HCT116 (cell line): Measurements from ENCODE around the gene WLS. TPM values are rescaled to one million over a fixed set of nuclear protein-coding genes. Genes with fewer than 3 reads are reported as not detected.

ENCODE experiments used
- ATAC-seq: fragments of 200-7000 bp; cut with Tn5 transposase; 2 replicates; pipeline ENCODE4 v1.9.1; 2020; ENCODE audit warnings: mild to moderate bottlenecking, moderate library complexity
- BruUV-seq: library from RNA; stranded (reverse); fragments of 400-500 nt; replicated peaks from 2 replicates; lab custom pipeline; 2021; lab: Mats Ljungman, UMichigan
- CTCF ChIA-PET: fragments of 300-600 bp; sonication (Branson Sonifier 250); formaldehyde crosslinking; loops from one replicate; lab custom pipeline; 2021; ENCODE audit warnings: antibody characterized with exemption; lab: Charles Lee
- POLR2A ChIA-PET: fragments of 300-600, 350-600 bp; sonication (Branson Sonifier 250); formaldehyde crosslinking; loops from one replicate; lab custom pipeline; 2021; ENCODE audit warnings: antibody characterized with exemption; lab: Charles Lee
- RAD21 ChIA-PET, 2 experiments: fragments of 300-600 bp; sonication (Branson Sonifier 250); formaldehyde crosslinking; loops; one replicate each; lab custom pipeline; 2023; ENCODE audit warnings: low total read pairs in 2 of 2; ENCODE audit not compliant: uncharacterized antibody in 2 of 2, unreplicated experiment in 2 of 2, low non-redundant PET in 1 of 2; lab: Charles Lee
- DNase-seq: peaks from one replicate; pipeline ENCODE4 v3.0.0-alpha.2; 2010; ENCODE audit warnings: low read depth, low spot score
- H2AFZ ChIP-seq: fragments of 200-600 bp; shearing (Covaris generic), sonication (generic); 2 replicates; pipeline ENCODE4 v1.6.1; 2017; ENCODE audit warnings: low read depth, mixed run types, mixed read lengths, antibody characterized with exemption, low read length; ENCODE audit not compliant: poor library complexity, severe bottlenecking
- H3K27ac ChIP-seq: 2 replicates; pipeline ENCODE4 v1.5.1; 2012; ENCODE audit warnings: low read depth, low read length
- H3K27me3 ChIP-seq: fragments of 200-600 bp; sonication (generic); 2 replicates; pipeline ENCODE4 v1.6.1; 2016; ENCODE audit warnings: mixed run types, low read length, mixed read lengths; ENCODE audit not compliant: insufficient read depth
- H3K36me3 ChIP-seq, 2 experiments: fragments of 200-500 bp in 1 of 2; fragments of 200-600 bp in 1 of 2; sonication (Bioruptor generic) in 1 of 2; sonication (generic) in 1 of 2; 2 replicates each; pipeline versions ENCODE4 v1.5.1 to v1.6.1; 2014 to 2016; ENCODE audit warnings: low read length in 2 of 2, inconsistent platforms in 1 of 2, mixed read lengths in 1 of 2, mixed run types in 1 of 2; ENCODE audit not compliant: insufficient read depth in 2 of 2, control insufficient read depth in 1 of 2
- H3K4me1 ChIP-seq, 2 experiments: fragments of 200-600 bp in 1 of 2; sonication (generic) in 1 of 2; 2 replicates each; pipeline versions ENCODE4 v1.5.1 to v1.6.1; 2012 to 2017; ENCODE audit warnings: low read length in 2 of 2, inconsistent platforms in 1 of 2, mild to moderate bottlenecking in 1 of 2, mixed read lengths in 1 of 2, mixed run types in 1 of 2, moderate library complexity in 1 of 2; ENCODE audit not compliant: insufficient read depth in 2 of 2, control insufficient read depth in 1 of 2
- H3K4me2 ChIP-seq: fragments of 200-600 bp; sonication (generic); 2 replicates; pipeline ENCODE4 v1.6.1; 2017; ENCODE audit warnings: mixed run types, low read length, mixed read lengths
- H3K4me3 ChIP-seq, 2 experiments: fragments of 200-600 bp in 1 of 2; sonication (generic) in 1 of 2; replicated peaks in 1 of 2; 2 replicates each; pipeline ENCODE4 v1.5.1; 2011 to 2016; ENCODE audit warnings: low read length in 2 of 2, control low read depth in 1 of 2, low read depth in 1 of 2, mild to moderate bottlenecking in 1 of 2, mixed read lengths in 1 of 2, mixed run types in 1 of 2
- H3K79me2 ChIP-seq: fragments of 200-600 bp; sonication (generic); 2 replicates; pipeline ENCODE4 v1.6.1; 2017; ENCODE audit warnings: mild to moderate bottlenecking, mixed run types, low read length, moderate library complexity, mixed read lengths; ENCODE audit not compliant: insufficient read depth
- H3K9ac ChIP-seq: fragments of 200-600 bp; sonication (generic); 2 replicates; pipeline ENCODE4 v1.6.1; 2016; ENCODE audit warnings: low read length, mixed read lengths
- H3K9me2 ChIP-seq: fragments of 200-600 bp; sonication (generic), shearing (Covaris generic); 2 replicates; pipeline ENCODE4 v1.6.1; 2017; ENCODE audit warnings: mixed run types, mild to moderate bottlenecking, moderate library complexity; ENCODE audit not compliant: insufficient read depth
- H3K9me3 ChIP-seq, 2 experiments: fragments of 200-500 bp in 1 of 2; fragments of 200-600 bp in 1 of 2; sonication (Bioruptor generic) in 1 of 2; sonication (generic) in 1 of 2; 2 replicates each; pipeline ENCODE4 v1.6.1; 2014 to 2017; ENCODE audit warnings: low read length in 2 of 2, mixed read lengths in 2 of 2, inconsistent platforms in 1 of 2, low read depth in 1 of 2, mild to moderate bottlenecking in 1 of 2, mixed run types in 1 of 2, moderate library complexity in 1 of 2; ENCODE audit not compliant: control insufficient read depth in 1 of 2, insufficient read depth in 1 of 2
- H4K20me1 ChIP-seq: fragments of 200-600 bp; sonication (generic), shearing (Covaris generic); 2 replicates; pipeline ENCODE4 v1.6.1; 2017; ENCODE audit warnings: mixed run types, mild to moderate bottlenecking, moderate library complexity; ENCODE audit not compliant: insufficient read depth
- CBX3 ChIP-seq: IDR thresholded peaks from 2 replicates; pipeline ENCODE4 v1.6.1; 2012; ENCODE audit warnings: low read depth
- CEBPB ChIP-seq: IDR thresholded peaks from 2 replicates; pipeline ENCODE4 v1.6.1; 2012; ENCODE audit warnings: low read depth
- CTCF ChIP-seq, 3 experiments: fragments of 200-600 bp in 1 of 3; sonication (generic) in 1 of 3; IDR thresholded peaks in 2 of 3; conservative IDR thresholded peaks in 1 of 3; 2 replicates each; pipeline ENCODE4 v1.5.1; 2012 to 2017; ENCODE audit warnings: low read depth in 2 of 3, low read length in 2 of 3, antibody characterized with exemption in 1 of 3, borderline replicate concordance in 1 of 3, control low read depth in 1 of 3, mild to moderate bottlenecking in 1 of 3, mixed read lengths in 1 of 3, mixed run types in 1 of 3, moderate library complexity in 1 of 3; ENCODE audit not compliant: insufficient read depth in 1 of 3
- EGR1 ChIP-seq: IDR thresholded peaks from 2 replicates; pipeline ENCODE4 v1.6.1; 2012; ENCODE audit warnings: low read depth
- EZH2 ChIP-seq: fragments of 200-600 bp; sonication (generic); IDR thresholded peaks from 2 replicates; pipeline ENCODE4 v1.6.1; 2017; ENCODE audit warnings: antibody characterized with exemption, mixed run types
- FOSL1 ChIP-seq: IDR thresholded peaks from 2 replicates; pipeline ENCODE4 v1.6.1; 2012; ENCODE audit warnings: low read depth
- JUND ChIP-seq: IDR thresholded peaks from 2 replicates; pipeline ENCODE4 v1.6.1; 2012
- MAX ChIP-seq: IDR thresholded peaks from 2 replicates; pipeline ENCODE4 v1.6.1; 2012
- REST ChIP-seq: IDR thresholded peaks from 2 replicates; pipeline ENCODE4 v1.6.1; 2012; ENCODE audit warnings: low read depth
- SIN3A ChIP-seq: IDR thresholded peaks from 2 replicates; pipeline ENCODE4 v1.6.1; 2012; ENCODE audit warnings: low read depth
- SP1 ChIP-seq: IDR thresholded peaks from 2 replicates; pipeline ENCODE4 v1.6.1; 2012; ENCODE audit warnings: low read depth
- TCF7L2 ChIP-seq: IDR thresholded peaks from 2 replicates; pipeline ENCODE4 v1.7.0; 2011; ENCODE audit warnings: borderline replicate concordance, inconsistent platforms; ENCODE audit not compliant: insufficient read depth, insufficient read length; ENCODE audit errors: extremely low read depth
- ZBTB33 ChIP-seq: IDR thresholded peaks from 2 replicates; pipeline ENCODE4 v1.6.1; 2011; ENCODE audit warnings: mild to moderate bottlenecking, low read length, moderate library complexity; ENCODE audit not compliant: insufficient replicate concordance; ENCODE audit errors: extremely low read depth
- ZFX ChIP-seq: fragments of 450-650 bp; IDR thresholded peaks from 2 replicates; pipeline ENCODE4 v1.6.1; 2017
- intact Hi-C: fragments of 100-400 bp; cut with micrococcal nuclease; formaldehyde crosslinking; loops from 2 replicates; pipeline ENCODE4 v1.10.0; 2022
- total RNA-seq: library from RNA; stranded (reverse); gene quantifications from one replicate; pipeline ENCODE4 v1.2.1, GENCODE V29; 2021; ENCODE audit not compliant: unreplicated experiment

Gene WLS
- total RNA-seq, 1 experiment from 2014 or later = 38.0 TPM

- ATAC-seq (no peak), DNase-seq (no peak)
- TF ChIP-seq CTCF (IDR thresholded peaks at IDR 0.05 in 2 of 3, conservative IDR thresholded peaks at IDR 0.05 in 1 of 3; ENCODE audit: borderline replicate concordance in 1 of 3, insufficient read depth in 1 of 3, low read depth in 2 of 3, low read length in 2 of 3) (no peak), SIN3A (no peak), FOSL1 (no peak), TCF7L2 (no peak), REST (no peak), EZH2 (no peak), ZBTB33 (no peak), ZFX (no peak), CEBPB (no peak), JUND (no peak), CBX3 (no peak), MAX (no peak), SP1 (no peak), EGR1 (no peak)
- no TSS peak for BruUV-seq
- peaks cover 1% of the 10 kb centered on the region; the same call in 1 of the 2 replicates for H3K79me2 ChIP-seq
- H2AFZ ChIP-seq = no peak overlapping the region
- intact Hi-C loops = no loop called here
- CTCF ChIA-PET = no interaction called here
- H3K4me2 ChIP-seq = no peak overlapping the region
- no peaks in the 10 kb centered on the region for H3K27me3 ChIP-seq
- RAD21 ChIA-PET = no interaction called here
- no peaks in the 10 kb centered on the region for H3K36me3 ChIP-seq
- no peaks in the 10 kb centered on the region for H3K9me3 ChIP-seq
- H3K9ac ChIP-seq = no peak overlapping the region
- no peaks in the 10 kb centered on the region for H4K20me1 ChIP-seq
- H3K4me3 ChIP-seq = no peak overlapping the region
- POLR2A ChIA-PET = no interaction called here
- no peak overlapping the region for H3K27ac ChIP-seq
- H3K4me1 ChIP-seq = peaks cover 7 to 8% of the 10 kb centered on the region in 2 experiments; a peak in 3 of 4 replicates
- no peaks in the 10 kb centered on the region for H3K9me2 ChIP-seq
These were observed 4.7 kb upstream of the WLS start for GRCh38 chr1:68237040-68237439.
